Measurements from ENCODE around the gene MUC5B.

The MUC5B gene

DNA sequence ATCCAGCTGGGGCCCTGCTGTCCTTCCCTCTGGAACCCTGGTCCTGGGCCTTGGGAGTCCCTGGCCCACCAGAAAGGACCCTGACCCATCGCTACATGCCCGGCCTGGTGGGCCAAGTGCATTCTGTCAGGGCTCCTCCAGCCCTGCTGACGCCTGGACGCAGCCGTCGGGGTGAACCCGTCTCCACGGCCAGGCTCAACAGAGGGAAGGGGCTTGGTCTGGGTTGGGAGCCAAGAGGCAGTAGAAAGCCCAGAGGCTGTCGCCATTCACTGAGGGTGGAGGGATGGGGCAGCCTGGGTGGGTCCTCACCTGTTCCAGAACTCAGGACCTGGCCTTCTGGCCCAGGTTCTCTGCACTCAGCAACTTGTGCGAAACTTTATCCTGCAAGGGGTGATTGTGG, 47.6 kb downstream of the MUC5B start:
- DNase-seq: no peak

DNA sequence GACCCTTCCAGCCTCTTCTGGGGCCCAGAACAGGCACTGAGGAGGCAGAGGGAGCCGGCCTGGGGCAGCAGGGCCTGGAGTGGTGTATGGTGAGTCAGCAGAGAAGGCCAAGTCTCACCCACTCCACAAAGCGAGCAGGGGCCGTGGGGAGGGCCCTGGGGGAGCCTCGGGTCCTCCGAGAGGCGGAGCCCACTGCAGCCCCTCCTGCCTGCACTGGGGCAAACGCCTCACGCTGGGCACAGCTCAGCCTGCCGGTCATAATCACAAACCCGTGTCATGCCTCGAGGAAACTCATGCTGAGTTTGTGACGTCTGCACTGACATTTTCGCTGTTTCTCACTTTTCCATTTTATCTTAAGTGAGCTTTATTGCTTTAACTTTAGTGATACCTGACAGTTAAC, 48.1 kb downstream of the MUC5B start:
- no peak for DNase-seq

DNA sequence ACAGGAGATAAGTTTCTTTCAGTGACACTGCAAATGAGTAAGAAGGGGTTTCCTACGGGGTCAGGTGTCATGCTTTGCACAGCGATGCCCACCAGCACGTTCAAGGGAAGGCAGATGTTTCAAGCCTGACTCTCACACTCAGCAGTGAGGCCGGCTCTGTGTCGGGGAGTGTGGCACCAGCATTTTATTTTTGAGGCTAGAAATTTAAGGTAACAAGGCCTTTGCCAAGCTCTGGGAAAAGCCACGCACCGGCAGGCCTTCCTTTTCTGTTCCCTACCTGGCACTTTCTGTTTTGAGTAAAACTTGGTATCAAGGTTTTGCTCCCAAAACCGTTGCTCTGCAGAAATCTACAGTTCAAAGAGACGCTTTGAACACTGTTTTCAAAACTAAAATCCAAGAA, 48.5 kb downstream of the MUC5B start:
- DNase-seq: no peak

DNA sequence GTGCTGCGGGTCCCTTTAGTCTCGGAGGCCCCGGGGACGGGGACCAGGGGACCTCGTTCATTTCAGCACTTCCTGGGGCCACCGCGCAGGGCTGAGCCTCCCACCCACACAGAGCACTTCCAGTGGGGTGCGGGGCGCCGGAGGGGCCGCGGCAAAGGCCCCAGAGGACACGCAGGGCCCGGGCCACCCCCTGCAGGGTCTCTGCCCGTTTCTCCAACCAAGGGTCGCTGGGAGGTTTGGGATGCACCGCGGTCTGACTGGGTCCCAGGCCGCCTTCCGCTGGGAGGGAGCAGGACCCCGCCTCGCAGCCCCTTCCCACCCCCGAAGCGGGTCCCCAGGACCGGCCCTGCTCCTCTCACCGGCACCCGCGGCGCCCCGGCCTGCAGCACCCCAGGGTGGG, 49.1 kb downstream of the MUC5B start:
- DNase-seq: no peak

DNA sequence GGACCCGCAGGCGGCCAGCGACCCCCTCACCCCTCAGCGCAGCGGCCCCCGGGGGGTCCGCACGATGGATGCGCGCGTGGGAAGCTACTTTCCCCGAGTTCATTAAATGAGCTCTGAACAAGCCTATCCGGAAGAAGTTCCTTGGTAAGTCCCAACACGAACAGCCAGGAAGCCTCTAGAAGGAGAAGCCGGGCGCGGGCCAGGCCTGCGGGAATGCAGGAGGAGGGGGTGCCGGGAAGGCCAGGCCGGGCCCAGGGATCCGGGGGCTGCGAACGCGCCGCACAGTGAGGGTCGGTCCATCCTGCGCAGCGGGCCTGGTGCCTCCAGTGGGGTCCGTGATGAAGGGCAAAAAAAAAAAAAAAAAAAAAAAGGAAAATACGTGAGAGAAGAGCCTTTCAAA, 49.7 kb downstream of the MUC5B start:
- no peak for DNase-seq

DNA sequence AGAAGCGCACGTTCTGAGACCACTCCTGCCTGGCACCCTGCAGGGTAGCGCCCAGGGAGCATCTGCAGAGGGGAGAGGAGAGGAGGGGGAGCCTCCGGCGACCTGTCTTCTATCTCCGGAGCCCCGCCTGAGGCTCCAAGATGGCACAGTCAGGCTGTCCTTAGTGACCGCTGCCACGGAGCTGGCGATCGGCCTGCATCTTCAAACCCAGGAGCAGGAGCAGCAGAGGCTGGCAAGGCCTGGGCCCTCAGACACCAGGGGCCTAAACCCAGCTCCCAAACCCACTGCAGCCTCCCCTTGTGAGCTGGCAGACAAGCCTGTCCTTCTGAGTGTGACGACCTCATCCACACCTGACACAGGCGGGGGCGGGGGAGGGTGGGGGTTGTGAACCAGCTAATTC, 51.6 kb downstream of the MUC5B start:
- DNase-seq: no peak

DNA sequence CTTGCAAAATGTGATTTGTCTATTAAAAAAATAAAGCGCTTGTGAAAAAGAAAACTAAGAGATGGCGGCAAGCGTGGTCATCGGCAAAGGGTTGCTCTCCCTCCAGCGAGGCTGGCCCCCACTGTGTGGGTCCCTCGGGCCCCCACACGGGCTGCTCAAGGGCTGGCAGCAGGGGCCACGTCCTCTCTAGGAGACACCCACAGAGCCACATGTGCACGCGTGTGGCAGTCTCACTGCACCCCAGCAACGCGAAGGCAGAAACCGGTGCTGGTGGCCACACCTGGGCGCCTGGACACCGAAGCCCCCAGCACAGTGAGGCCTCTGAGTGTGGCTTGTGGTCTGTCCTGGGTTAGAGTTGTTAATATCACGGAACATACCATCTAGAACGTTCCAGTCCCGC, 52.2 kb downstream of the MUC5B start:
- DNase-seq: no peak

DNA sequence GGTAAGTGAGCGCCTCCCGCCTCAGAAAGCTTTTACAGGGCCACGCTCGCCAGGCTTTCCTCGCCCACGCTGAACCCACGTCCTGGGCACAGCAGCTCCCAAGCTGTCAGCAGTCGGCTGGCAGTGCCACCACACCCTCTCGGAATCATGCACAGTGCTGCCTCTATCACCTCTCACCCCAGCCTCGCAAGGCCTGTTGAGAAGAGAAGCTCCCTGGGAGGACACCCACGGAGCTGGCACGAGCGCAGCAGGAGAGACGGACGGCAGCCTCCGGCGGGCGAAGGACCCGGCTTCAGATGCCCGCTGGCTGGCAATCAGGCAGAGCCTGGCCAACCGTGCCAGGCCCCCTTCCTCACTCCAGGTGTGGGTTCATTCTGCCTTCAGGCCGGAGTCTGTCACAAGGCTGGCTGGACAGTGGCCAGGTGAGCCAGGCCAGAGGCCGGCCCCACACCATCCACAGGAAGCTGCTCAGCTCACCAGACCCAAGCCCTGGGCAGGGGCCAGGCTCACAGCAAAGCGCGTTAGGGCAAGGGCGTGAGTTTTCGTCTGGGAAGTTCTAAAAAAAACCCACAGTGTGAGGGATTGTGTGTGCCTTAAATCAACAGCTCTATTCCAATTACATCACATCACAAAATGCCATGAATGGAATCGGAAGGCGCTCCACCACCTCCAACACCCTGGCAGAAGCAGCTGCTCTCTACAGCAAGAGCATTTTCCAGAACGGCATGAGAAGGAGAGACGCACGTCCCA, 53.4 kb downstream of the MUC5B start:
- no peak for DNase-seq

DNA sequence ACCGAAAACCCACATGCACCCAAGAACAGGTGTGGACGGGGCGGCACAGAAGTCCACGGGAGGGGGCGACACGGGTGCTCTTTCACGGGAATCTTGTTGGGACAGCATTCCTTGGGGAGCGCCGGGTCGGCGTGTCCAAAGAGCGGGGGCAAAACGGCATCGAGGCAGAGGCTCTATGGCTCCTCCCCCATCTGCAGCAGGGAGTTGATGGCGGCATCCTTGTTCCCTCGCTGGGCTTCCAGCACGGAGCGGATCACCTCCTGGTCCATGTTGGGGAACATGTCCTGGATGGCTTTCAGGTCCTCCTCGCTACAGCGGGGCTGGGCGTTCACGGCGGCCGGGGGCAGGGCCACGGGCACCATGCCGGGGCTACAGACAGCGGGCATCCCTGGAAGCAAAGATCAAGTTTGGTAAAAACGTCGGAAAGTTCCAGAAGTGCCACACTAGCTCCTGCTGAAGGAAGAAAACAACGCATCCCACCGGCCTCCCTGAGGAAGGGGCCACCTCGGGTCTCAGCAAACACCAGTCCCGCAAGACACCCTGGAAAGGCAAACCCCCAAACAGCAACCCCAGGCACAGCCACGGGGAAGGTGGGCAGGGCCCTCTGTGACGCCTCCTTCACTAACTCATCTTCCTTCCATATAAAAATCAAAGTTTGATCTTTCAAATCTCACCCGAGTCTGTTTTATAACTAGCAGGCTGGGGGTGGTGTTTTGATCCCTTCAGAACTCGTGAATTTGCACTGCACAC, 54.2 kb downstream of the MUC5B start:
- no peak for DNase-seq

DNA sequence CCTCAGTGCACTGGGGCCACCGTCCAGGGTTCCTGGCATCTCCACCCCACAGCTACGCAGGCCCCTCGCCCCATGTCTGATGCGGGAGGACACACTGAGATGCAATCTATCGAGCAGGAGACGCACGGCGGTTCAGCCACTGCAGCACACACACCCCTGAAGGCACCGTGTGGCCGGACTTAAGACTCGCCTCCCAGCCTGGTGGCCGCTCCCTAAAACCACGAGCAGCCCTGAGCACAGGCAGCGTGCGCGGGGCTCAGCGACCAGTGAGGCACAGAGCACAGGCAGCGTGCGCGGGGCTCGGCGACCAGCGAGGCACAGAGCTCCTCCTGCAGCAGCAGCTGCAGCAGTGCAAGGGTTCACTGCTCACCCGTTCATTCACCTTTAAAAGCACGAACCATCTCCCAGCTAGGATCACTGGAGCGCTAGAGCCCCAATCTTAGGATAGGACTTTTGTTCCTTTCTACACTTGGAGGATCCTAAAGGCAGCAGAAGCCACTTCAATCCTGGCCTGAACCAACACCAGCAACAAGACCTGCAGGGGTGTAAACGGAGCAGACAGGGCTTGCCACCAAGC, 55.2 kb downstream of the MUC5B start:
- DNase-seq: no peak

DNA sequence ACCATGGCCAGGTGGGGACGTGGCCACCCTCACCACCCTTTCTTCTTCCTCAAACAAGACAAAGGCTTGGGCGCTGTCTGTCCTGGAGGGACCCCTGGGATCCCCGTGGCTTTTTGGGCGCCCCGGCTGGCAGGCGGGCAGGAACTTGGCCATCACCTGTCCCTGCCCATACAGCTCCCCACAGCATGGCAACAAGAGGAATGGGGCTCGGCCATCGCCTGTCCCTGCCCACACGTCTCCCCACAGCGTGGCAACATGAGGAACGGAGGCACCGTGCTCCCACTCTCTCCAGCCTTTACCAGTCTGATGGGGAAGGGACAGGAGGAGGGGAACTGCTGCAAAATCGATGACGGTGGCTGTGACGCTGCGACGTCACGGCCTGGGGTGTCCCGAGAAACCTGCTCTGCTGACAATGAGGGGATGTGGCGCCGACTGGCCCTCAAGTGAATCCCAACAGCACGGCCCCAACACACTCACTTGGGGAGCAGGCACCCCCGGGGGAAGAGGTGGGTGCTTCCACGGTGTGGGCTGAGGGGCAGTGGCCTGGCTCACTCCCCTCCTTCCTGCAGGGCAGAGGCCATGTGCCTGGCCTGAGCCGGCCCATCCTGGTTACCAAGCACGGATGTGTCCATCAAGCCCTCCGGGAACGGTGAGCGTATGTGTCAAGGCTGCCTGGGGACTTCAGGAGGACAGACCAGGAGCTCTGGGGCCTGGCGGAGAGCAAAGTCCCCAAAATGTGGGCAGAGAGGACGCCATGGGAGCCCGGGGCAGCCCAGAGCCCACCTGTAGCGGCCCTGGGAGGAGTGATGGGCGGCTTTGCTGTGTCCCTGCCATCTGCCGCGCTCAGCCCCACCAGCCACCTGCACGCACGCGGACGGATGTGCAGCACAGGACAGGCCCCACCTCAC, 56.2 kb downstream of the MUC5B start:
- DNase-seq: no peak

DNA sequence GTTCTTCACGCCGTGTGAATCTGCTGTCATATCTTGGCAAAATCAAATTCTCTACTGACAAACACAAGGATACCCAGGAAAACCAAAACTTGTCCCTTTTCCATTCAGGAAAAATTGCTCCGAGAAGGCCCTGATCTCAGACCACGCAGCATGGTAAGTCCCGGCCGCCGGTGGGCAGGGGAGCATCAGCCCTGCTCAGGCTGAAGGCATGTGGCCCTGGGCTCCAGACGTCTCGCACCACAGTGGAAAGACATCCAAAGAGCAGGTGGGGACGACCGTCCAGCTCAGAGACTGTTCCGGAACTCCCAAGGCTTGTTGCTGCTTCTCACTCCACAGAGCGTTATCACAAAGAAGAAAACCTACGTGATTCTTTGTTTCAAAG, 56.8 kb downstream of the MUC5B start:
- DNase-seq: no peak

DNA sequence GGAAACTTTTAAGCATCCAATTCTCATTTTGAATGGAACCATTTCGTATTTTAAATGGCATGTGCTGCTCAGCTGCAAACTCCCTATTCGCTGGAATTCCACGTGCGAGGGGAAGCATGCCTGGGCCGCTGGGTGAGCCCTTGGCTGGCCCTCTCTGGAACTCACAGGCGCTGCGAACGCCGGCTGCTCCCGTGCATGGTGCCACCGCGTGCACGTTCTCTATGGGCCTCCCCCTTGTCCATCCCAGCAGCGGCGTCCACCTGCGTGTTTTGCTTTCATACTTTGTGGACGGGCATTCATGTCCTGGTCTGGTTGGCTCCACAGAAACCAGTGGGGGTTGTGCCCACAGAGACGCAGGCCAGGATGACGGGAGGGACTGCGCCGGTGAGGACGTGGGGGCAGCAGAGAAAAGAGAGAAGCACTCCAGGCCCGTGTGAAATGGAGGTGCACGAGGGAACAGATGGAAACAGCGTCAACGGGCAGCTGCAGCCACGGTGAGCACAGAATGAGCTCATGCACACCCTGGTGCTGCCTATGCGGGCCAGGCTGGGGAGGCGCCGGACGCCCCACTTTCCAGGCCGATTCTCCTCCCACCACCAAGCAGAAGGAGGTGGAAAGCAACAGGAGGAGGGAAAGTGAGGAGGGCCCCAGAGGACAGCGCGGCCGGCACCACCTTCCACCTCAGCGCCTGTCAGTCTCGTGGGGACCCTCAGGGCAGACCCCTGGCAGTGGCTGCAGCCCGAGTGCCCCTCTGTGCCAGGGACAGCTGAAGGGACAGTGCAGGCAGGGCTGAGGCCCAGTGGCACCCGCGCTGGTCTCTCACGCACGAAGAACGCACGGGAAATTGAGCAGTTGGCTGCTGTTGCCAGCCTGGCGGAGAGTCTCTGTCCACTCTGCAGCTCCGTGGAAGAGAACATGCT, 57.5 kb downstream of the MUC5B start:
- no peak for DNase-seq

DNA sequence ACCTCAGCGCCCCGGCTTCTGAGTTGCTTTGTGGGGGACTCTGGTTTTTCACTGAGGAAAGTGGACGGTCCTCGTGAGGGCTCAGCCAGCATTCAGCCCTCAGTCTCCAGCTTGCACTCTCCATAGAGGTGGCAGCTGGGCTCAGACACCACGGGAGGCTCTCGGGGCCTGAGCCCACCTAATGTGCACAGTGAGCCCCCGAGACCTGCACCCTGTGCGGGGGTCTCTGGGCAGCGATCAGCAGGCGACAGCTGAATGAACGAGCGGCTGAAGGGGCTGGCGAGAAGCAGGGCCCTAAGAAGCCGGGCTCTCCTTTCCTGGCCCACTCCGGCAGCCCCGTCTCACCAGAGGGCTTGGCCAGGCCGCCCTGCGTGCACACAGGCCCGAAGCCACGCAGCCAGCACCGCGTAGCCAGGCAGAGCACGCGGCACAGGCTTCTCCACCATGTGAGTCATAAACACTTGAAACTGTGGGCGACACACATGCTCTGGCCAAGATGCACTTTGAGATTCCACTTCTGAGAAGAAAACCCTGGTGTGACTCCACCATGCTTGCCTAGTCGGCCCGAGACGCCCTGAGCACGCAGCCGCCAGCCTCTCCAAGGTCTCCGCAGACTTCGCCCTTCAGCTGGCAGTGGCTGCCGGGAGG, 58.6 kb downstream of the MUC5B start:
- no peak for DNase-seq

DNA sequence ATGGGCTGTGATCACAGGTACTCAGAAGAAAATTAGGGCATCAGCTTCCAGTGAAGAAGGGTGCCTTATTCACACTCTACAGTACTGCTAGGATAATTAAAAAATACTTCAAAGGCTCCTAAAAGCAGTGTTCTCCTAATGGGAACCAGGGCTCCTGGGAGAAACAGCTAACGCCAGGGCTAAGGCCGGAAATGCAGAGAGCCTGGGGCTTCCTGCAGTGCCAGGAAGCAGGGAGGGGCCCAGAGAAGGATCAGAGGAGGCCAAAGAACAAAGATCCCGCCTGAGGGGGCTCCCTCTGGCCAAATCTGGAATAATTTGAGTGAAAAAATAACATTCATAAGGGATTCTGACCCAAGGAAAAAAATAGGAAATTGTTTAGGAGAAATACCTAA, 59.1 kb downstream of the MUC5B start:
- no peak for DNase-seq

DNA sequence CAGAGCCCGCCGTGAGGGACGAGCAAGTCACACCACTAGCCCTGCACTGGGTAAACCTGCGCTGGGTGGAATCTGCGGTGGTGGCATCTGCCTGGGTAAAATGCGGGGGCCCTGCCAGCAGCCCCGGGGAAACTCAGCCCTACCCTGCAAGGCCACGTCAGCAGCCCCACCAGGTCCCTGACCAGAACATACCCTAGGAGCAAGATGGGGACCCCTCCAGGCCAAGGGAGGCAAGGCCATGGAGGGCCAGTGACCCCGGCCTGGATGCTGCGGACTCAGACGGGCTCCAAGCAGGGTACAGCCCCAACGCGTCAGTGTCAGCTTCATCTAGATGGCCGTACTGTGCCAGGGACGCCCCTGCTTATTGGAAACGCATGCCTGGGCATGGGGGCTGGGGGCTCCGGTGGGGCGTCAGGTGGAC, 60.2 kb downstream of the MUC5B start:
- DNase-seq: no peak

DNA sequence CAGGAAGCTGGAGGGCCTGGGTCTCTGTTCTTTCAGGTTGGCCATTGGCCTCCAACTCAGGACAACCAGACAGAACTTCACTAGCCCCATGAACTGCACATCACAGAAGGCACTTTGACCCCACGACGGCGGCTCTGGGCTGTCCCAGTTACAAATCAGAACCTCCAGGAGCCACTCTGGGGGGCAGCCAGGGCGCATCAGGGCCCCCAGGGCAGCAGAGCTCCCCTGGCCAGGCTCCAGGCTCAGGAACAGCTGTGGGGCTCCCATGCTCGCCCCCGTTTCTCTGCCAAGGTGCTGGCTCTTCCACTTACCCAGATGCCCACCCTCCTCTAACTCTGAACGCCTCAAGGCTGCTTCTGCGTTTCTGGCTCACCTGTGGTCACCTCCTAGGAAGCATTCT, 61.0 kb downstream of the MUC5B start:
- no peak for DNase-seq

DNA sequence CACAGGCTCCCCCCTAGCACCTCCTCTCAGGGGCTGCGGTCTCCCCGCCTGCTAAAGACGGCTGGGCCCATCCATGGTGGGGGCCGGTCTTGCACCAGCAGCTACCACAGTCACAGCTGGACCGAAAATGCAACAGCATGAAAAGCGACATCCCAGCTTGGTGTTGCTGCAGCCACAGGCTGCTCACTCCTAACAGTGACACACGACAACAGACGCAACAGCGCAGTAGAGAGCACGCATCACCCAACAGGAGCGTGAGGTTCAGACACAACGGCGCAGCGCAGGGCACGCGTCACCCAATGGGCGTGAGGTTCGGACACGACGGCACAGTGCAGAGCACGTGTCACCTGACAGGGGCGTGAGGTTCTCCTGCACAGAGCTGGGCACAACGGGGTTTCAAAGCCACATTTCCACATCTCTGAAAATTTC, 62.5 kb downstream of the MUC5B start:
- no peak for DNase-seq

DNA sequence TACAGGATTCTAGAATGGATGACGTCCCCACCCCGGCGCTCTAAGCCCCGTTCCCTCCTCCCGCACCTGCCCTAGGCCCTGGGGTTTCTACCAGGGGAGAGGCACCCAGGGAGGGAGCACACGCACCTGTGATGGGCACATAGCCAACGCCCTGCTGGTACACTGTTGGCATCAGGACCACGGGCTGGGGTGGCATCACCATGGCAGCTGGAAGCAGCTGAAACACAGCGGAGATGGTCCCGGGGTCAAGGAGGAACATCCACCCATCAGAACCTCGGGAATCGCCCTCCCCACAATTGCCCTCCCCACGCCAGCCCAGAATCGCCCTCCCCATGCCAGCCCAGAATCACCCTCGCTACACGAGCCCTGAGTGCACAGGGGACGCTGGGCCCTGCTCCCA, 63.0 kb downstream of the MUC5B start:
- DNase-seq: no peak

DNA sequence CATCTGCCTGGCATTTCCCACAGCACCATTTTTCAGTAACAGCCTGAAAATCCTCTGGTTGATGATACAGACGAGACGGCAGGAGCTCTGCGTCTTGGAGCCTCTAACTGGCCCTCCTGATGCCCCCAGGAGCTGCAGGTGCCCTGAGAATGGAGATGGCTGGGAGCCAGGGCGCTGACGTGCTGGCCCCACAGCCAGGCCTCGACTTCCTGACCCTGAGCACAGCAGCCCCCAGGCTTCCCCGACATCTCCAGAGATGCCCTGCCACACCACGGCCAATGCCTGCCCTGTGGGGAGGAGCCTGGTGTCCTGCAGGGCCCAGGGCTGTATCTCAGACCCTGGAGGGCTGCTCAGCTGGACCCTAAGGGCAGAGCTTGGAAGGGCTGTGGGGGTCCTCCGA, 65.1 kb downstream of the MUC5B start:
- DNase-seq: no peak

DNA sequence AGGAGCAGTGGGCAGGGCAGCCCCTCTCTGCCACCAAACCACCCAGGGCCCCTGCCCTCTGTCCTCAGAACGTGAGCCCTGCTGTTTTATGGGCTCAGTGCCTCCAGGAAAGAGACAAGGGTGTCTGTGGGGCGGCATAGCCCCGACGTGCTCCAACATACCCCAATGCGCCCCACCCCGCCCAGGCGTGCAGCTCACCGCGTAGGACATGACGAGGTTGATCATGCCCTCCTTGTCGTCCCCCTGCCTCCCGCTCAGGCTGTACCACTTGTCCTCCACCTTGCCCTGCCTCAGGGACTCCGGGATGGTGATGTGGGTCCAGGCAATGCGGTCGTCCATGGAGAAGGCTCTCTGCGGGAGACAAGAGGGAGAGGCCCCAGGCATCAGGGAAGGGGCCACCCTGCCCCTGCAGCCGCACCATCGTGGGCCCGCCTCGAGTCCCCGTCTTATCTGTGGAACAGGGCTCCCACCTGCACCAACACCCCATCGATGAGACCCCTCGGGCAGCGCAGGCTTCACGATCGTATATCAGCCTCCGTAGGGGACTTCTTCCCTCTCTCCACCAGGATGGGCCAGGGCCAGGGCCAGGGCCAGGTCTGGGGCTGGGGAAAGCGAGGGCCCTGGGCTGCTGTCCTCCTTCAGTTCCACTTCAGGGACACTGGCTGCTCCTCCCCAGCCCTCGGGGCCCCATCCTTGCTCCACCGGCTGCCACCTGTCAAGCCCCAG, 65.7 kb downstream of the MUC5B start:
- DNase-seq: no peak

Measured in right forelimb (tissue), 1 donor.